ENCODE data around the gene SLC9A6.
A peak's percentile ranks its signal among the peaks of the same experiment; 100 is the strongest.

- TF ChIP-seq POLR2AphosphoS5 (IDR thresholded peaks at IDR 0.05; ENCODE audit: low read depth, low read length) (no peak), SIN3A (IDR thresholded peaks at IDR 0.05; ENCODE audit: borderline replicate concordance, insufficient read depth, low read length) (no peak), REST (IDR thresholded peaks at IDR 0.05; ENCODE audit: insufficient read depth in 1 of 2, low read depth in 2 of 2, low read length in 2 of 2) (no peak), FOXP2 (optimal IDR thresholded peaks at IDR 0.05; ENCODE audit: borderline replicate concordance, extremely low read depth, extremely low read length, insufficient read depth) (peak; percentile 3)
Measured at GRCh38 chrX:135973025-135973547, 12.1 kb upstream of the SLC9A6 start.

Data from PFSK-1 (cell line).